Tibial nerve (tissue), 4 donors: Measurements from ENCODE around the gene ABCA13.

Source experiments
- CTCF ChIP-seq, 5 experiments: fragments of 200-600 bp in 3 of 5; fragments of 450-650 bp in 2 of 5; sonication (generic) in 3 of 5; IDR thresholded peaks; one replicate each; pipeline ENCODE4 v1.5.1; 2016 to 2019; ENCODE audit warnings: antibody characterized with exemption in 5 of 5, mild to moderate bottlenecking in 3 of 5, moderate library complexity in 2 of 5
- EP300 ChIP-seq, 2 donors: sonication (generic); formaldehyde crosslinking; IDR thresholded peaks; one replicate each; pipeline ENCODE4 v1.6.1; 2017; ENCODE audit warnings: antibody characterized with exemption in 2 of 2, mild to moderate bottlenecking in 1 of 2
- POLR2A ChIP-seq, 2 donors: fragments of 450-650 bp; IDR thresholded peaks; one replicate each; pipeline ENCODE4 v1.6.1; 2017; ENCODE audit warnings: antibody characterized with exemption in 2 of 2, mild to moderate bottlenecking in 2 of 2, moderate library complexity in 2 of 2

- TF ChIP-seq CTCF (IDR thresholded peaks at IDR 0.05) (no peak), POLR2A (IDR thresholded peaks at IDR 0.05) (no peak), EP300 (IDR thresholded peaks at IDR 0.05) (no peak)
Observed at GRCh38 chr7:48511080-48511479, 339.8 kb downstream of the ABCA13 start.
